DMS79 treated with DMSO at 0.1 percent for 48 hours (cell line): ENCODE measurements around the gene PKMYT1.

Experiments
- DNase-seq: peaks from one replicate; lab custom pipeline; 2025; lab: John Stamatoyannopoulos, UW

PKMYT1 gene

GRCh38 chr16:2980227-2981176 is at the start of gene PKMYT1:
Gene PKMYT1 (minus strand): TSS chr16:2980446. CDS start chr16:2979657, 789 bp downstream.
- peak; percentile 79 for DNase-seq

GRCh38 chr16:3029491-3030221 is 49.4 kb upstream of the PKMYT1 start:
- DNase-seq = no peak

DNA sequence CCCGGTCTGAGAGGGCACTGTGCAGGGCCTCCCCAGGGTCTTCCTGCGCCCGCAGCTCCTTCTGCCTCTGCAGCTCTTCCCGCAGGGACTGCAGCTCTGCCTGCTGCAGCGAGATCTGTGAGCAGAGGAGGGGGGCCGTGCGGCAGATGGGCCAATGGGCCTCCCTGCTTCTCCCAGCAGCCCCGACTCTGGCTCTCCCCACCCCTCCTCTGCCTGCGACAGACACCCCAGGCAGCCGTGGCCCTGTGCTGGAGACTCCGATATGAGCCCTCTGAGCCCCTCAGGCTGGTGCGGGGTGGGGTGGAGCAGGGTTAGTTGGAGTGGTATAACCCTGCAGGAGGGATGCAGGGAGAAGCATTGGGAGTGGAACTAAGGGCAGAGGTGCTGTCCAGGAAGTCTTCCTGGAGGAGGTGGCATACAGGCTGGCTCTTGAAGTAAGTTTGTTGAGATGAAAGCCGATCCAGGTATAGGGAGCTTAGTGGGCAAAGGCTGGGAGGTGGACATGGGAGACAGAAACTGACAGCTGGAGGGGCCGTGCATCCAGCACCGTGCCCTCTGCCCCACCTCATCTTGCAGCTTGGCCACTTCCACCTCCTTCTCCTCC is 48.6 kb upstream of the PKMYT1 start:
- DNase-seq = no peak

DNA sequence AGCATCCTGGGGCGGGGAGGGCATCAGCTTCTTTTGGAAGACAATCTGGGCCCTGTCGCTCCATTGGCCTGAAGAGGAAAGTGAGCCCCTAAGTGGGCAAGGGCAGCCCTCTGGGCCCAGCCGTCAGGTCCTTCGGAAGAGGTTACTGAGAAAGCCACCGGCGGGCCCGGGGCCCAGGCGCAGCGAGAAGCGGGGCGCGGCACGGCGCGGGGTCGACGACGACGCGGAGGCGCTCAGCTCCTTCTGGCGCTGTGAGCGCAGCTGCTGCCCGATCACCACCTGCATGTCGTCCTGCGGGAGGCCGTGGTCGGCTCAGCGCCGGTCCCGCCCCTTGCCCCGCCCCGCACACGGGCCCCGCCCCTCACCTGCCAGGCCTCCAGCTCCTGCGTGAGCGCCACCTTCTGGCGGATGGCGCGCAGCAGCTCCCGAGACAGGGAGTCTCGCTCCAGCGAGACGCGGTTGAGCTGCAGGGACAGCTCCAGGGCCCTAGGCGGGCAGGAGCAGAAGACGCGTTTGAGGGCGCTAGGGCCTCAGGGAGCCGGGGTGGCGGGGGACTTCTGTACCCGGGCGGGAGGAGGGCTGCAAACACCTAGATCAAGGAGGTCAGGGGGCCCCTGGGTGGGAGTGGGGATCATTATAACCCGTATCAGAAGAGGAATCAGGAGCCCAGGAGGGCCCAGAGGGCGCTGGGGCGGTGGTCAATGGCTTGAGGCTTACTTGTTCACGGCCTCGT is 47.9 kb upstream of the PKMYT1 start:
- peak; percentile 69 for DNase-seq

GRCh38 chr16:3027489-3027795 is 47.2 kb upstream of the PKMYT1 start:
- DNase-seq = no peak

DNA sequence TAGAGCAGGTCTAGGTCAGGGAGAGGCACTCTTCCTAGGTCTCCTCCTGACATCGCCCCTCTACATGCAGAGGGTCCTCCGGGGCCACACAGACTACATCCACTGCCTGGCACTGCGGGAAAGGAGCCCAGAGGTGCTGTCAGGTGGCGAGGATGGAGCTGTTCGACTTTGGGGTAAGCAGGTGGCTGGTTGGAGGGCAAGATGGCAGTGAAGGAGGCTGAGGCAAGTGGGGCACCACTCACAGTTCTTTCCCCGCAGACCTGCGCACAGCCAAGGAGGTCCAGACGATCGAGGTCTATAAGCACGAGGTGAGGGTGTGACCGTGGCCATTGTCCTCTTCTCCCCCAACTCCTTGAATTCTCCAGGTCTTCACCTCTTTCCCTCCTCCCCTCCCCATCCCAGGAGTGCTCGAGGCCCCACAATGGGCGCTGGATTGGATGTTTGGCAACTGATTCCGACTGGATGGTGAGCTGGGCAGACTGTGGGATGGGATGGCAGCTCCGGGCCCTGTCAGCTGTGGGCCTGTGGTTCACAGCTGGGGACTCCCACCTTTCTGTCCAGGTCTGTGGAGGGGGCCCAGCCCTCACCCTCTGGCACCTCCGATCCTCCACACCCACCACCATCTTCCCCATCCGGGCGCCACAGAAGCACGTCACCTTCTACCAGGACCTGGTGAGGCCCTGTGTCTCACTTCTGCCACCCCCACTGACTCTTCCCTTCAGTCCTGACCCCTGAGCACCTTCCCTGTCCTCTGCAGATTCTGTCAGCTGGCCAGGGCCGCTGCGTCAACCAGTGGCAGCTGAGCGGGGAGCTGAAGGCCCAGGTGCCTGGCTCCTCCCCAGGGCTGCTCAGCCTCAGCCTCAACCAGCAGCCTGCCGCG is 46.6 kb upstream of the PKMYT1 start:
- DNase-seq = no peak

GRCh38 chr16:3026003-3026378 is 45.7 kb upstream of the PKMYT1 start:
- no peak for DNase-seq

- no peak for DNase-seq
These were observed 45.1 kb upstream of the PKMYT1 start for GRCh38 chr16:3025032-3026002.

- DNase-seq = peak; percentile 89
These were observed 43.6 kb upstream of the PKMYT1 start, which contains the start of the genes HCFC1R1 and THOC6 for GRCh38 chr16:3023669-3024478. Gene HCFC1R1 (minus strand): TSS chr16:3023942. CDS start chr16:3023941, 1 bp downstream. Gene THOC6 (plus strand): TSS chr16:3024035. CDS start chr16:3024327, 292 bp downstream.

DNA sequence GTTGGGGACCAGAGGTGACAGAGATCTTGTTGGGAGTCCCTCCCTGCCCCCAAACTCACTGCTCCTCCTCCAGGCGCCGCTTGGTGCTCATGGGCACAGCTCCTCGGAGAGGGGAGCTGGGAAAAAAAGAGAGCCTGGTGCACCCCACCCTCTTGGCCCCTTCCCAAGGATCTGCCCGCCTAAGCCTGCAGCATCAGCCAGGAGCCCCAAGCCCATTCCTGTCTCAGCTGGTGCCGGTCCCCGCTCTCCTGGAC is 43.1 kb upstream of the PKMYT1 start:
- peak; percentile 32 for DNase-seq

GRCh38 chr16:3022684-3023414 is 42.6 kb upstream of the PKMYT1 start:
- no peak for DNase-seq

DNA sequence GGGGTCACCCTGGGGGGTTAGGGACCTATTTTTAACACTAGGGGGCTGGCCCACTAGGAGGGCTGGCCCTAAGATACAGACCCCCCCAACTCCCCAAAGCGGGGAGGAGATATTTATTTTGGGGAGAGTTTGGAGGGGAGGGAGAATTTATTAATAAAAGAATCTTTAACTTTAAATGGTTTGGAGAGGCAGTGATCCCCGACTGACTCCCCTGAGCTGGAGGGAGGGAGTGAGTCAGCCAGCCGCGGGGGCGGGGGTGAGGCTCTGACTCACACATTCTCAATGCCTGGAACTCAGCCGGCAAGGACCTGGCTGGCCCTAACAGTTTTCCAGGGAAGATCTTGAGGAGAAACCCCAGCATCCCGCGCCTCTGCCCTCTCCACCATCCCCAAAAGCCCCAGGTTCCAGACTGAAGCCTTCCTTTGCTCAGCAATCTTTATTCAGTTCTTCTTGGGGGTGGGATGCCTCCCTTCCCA is 42.0 kb upstream of the PKMYT1 start:
- no peak for DNase-seq

- DNase-seq = peak; percentile 46
These were observed 41.4 kb upstream of the PKMYT1 start for GRCh38 chr16:3021449-3022207.

GRCh38 chr16:3020604-3021448 is 40.6 kb upstream of the PKMYT1 start:
- DNase-seq = no peak

DNA sequence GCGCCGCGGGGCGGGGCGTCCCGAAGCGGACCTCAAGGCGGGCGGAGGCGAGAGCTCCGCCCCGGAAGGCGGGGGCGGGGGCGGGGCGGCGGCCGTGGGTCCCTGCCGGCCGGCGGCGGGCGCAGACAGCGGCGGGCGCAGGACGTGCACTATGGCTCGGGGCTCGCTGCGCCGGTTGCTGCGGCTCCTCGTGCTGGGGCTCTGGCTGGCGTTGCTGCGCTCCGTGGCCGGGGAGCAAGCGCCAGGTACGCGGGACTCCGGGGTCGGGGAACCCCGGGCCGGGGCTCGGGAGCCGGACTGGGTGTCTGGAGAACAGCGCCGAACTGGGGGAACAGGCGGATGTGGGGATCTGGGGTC is 40.0 kb upstream of the PKMYT1 start, which contains the start of gene TNFRSF12A:
Gene TNFRSF12A (plus strand): TSS at position 122 of the 357 bp plus-strand sequence. CDS start 30 bp downstream, at position 152.
- DNase-seq = peak; percentile 38

DNA sequence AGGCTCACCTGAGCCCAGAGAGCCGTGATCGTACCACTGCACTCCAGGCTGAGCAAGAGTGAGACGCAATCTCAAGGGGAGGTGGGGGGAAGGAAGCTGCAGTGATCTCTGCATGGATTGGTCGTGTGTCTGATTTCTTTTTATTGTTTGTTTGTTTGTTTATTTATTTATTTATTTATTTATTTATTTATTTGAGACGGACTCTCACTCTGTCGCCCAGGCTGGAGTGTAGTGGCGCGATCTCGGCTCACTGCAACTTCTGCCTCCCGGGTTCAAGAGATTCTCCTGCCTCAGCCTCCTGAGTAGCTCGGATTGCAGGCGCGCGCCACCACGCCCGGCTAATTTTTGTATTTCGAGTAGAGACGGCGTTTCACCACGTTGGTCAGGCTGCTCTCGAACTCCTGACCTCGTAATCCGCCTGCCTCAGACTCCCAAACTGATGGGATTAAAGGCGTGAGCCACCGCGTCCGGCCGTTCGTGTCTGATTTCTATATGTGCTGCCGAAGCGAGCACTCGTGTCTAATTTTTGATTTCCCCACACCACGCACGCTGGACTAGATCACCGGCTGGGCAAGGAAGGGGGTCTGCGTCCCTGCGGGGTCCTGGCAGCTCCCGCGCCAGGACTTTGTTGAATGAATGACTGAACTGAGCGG is 39.5 kb upstream of the PKMYT1 start:
- no peak for DNase-seq
